GM23338 (cell line): ENCODE data around the gene LXN.

ENCODE experiments used
- EZH2phosphoT487 ChIP-seq: fragments of 200-600 bp; sonication (generic); IDR thresholded peaks from one replicate; pipeline ENCODE4 v1.8.1; 2018; ENCODE audit warnings: antibody characterized with exemption; ENCODE audit not compliant: unreplicated experiment
- TF ChIP-seq, protein P1 (sequence below), 2 experiments: fragments of 200-600 bp in 1 of 2; sonication (generic) in 1 of 2; conservative IDR thresholded peaks; 2 replicates each; pipeline versions ENCODE4 v1.5.1 to v1.6.1; 2016 to 2017; ENCODE audit warnings: antibody characterized with exemption in 2 of 2, low read depth in 2 of 2, mild to moderate bottlenecking in 2 of 2, moderate library complexity in 1 of 2
- TF ChIP-seq, protein P2 (sequence below): IDR thresholded peaks from 2 replicates; pipeline ENCODE4 v1.6.1; 2016; ENCODE audit warnings: antibody characterized with exemption
- TF ChIP-seq, protein P3 (sequence below): IDR thresholded peaks from one replicate; pipeline ENCODE4 v1.6.1; 2018; ENCODE audit warnings: antibody characterized with exemption; ENCODE audit not compliant: unreplicated experiment

DNA sequence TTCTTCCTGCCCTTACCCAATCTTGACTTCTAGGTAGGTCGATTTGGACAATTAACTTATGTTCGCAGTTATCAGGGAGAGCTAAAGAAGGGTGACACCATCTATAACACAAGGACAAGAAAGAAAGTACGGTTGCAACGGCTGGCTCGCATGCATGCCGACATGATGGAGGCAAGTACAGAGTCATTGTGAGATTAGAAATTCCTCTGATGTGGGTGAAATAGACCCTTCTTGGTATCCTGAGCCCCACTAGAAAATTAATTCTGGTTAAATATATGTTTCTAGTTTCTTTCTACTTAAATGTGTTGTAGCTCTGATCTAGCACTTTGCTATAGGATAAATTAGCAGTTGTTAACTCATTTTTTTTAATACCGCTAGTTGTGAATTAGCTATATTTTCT, 13.6 kb downstream of the LXN start:
- TF ChIP-seq, protein P1, sequence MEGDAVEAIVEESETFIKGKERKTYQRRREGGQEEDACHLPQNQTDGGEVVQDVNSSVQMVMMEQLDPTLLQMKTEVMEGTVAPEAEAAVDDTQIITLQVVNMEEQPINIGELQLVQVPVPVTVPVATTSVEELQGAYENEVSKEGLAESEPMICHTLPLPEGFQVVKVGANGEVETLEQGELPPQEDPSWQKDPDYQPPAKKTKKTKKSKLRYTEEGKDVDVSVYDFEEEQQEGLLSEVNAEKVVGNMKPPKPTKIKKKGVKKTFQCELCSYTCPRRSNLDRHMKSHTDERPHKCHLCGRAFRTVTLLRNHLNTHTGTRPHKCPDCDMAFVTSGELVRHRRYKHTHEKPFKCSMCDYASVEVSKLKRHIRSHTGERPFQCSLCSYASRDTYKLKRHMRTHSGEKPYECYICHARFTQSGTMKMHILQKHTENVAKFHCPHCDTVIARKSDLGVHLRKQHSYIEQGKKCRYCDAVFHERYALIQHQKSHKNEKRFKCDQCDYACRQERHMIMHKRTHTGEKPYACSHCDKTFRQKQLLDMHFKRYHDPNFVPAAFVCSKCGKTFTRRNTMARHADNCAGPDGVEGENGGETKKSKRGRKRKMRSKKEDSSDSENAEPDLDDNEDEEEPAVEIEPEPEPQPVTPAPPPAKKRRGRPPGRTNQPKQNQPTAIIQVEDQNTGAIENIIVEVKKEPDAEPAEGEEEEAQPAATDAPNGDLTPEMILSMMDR (conservative IDR thresholded peaks at IDR 0.05; ENCODE audit: low read depth in 2 of 2), result no peak
- TF ChIP-seq, protein P2, sequence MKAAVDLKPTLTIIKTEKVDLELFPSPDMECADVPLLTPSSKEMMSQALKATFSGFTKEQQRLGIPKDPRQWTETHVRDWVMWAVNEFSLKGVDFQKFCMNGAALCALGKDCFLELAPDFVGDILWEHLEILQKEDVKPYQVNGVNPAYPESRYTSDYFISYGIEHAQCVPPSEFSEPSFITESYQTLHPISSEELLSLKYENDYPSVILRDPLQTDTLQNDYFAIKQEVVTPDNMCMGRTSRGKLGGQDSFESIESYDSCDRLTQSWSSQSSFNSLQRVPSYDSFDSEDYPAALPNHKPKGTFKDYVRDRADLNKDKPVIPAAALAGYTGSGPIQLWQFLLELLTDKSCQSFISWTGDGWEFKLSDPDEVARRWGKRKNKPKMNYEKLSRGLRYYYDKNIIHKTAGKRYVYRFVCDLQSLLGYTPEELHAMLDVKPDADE, result no peak
- no peak for TF ChIP-seq EZH2phosphoT487
- TF ChIP-seq, protein P3, sequence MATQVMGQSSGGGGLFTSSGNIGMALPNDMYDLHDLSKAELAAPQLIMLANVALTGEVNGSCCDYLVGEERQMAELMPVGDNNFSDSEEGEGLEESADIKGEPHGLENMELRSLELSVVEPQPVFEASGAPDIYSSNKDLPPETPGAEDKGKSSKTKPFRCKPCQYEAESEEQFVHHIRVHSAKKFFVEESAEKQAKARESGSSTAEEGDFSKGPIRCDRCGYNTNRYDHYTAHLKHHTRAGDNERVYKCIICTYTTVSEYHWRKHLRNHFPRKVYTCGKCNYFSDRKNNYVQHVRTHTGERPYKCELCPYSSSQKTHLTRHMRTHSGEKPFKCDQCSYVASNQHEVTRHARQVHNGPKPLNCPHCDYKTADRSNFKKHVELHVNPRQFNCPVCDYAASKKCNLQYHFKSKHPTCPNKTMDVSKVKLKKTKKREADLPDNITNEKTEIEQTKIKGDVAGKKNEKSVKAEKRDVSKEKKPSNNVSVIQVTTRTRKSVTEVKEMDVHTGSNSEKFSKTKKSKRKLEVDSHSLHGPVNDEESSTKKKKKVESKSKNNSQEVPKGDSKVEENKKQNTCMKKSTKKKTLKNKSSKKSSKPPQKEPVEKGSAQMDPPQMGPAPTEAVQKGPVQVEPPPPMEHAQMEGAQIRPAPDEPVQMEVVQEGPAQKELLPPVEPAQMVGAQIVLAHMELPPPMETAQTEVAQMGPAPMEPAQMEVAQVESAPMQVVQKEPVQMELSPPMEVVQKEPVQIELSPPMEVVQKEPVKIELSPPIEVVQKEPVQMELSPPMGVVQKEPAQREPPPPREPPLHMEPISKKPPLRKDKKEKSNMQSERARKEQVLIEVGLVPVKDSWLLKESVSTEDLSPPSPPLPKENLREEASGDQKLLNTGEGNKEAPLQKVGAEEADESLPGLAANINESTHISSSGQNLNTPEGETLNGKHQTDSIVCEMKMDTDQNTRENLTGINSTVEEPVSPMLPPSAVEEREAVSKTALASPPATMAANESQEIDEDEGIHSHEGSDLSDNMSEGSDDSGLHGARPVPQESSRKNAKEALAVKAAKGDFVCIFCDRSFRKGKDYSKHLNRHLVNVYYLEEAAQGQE, result no peak
